Type B pancreatic cell (in vitro differentiated cells): ENCODE data around the gene SIRPA. TPM values are rescaled to one million over a fixed set of nuclear protein-coding genes. Genes with fewer than 3 reads are reported as not detected.

Experiments used
- DNase-seq: peaks from one replicate; pipeline ENCODE4 v3.0.0; 2021; ENCODE audit warnings: mixed read lengths; ENCODE audit not compliant: unreplicated experiment; ENCODE audit errors: extremely low spot score
- H3K27ac Mint-ChIP-seq: 2 replicates; pipeline ENCODE4 v1.8.0; 2021; ENCODE audit warnings: mild to moderate bottlenecking, mixed read lengths
- H3K27me3 Mint-ChIP-seq: 2 replicates; pipeline ENCODE4 v1.8.0; 2021; ENCODE audit warnings: mixed read lengths
- H3K36me3 Mint-ChIP-seq: 2 replicates; pipeline ENCODE4 v1.8.0; 2021; ENCODE audit warnings: mixed read lengths
- H3K4me1 Mint-ChIP-seq: one replicate; pipeline ENCODE4 v1.8.0; 2021; ENCODE audit warnings: mixed read lengths; ENCODE audit not compliant: unreplicated experiment
- H3K4me3 Mint-ChIP-seq: 2 replicates; pipeline ENCODE4 v1.8.0; 2021; ENCODE audit warnings: mild to moderate bottlenecking, mixed read lengths
- H3K9me3 Mint-ChIP-seq: 2 replicates; pipeline ENCODE4 v1.8.0; 2021; ENCODE audit warnings: mixed read lengths
- total RNA-seq: library from RNA; stranded (reverse); gene quantifications from 2 replicates; pipeline ENCODE4 v1.2.1, GENCODE V29; 2021; ENCODE audit warnings: low replicate concordance
- TF ChIP-seq, protein P1 (sequence below): fragments of 200-600 bp; sonication (generic); conservative IDR thresholded peaks from 2 replicates; pipeline ENCODE4 v1.5.0; 2021; ENCODE audit warnings: antibody characterized with exemption, mild to moderate bottlenecking

The SIRPA gene
- total RNA-seq, 1 donor from 2014 or later: 12.3 TPM

DNA sequence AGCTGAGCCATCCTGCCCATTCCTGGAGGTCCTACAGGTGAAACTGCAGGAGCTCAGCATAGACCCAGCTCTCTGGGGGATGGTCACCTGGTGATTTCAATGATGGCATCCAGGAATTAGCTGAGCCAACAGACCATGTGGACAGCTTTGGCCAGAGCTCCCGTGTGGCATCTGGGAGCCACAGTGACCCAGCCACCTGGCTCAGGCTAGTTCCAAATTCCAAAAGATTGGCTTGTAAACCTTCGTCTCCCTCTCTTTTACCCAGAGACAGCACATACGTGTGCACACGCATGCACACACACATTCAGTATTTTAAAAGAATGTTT is 44.0 kb downstream of the SIRPA start:
- no peak for DNase-seq
- Mint-ChIP-seq H3K27ac (no peak overlapping the region), H3K36me3 (no peaks in the 10 kb centered on the region), H3K4me1 (peaks cover 6% of the 10 kb centered on the region), H3K4me3 (no peak overlapping the region), H3K9me3 (no peaks in the 10 kb centered on the region), H3K27me3 (peaks cover 16% of the 10 kb centered on the region)
- TF ChIP-seq, protein P1, sequence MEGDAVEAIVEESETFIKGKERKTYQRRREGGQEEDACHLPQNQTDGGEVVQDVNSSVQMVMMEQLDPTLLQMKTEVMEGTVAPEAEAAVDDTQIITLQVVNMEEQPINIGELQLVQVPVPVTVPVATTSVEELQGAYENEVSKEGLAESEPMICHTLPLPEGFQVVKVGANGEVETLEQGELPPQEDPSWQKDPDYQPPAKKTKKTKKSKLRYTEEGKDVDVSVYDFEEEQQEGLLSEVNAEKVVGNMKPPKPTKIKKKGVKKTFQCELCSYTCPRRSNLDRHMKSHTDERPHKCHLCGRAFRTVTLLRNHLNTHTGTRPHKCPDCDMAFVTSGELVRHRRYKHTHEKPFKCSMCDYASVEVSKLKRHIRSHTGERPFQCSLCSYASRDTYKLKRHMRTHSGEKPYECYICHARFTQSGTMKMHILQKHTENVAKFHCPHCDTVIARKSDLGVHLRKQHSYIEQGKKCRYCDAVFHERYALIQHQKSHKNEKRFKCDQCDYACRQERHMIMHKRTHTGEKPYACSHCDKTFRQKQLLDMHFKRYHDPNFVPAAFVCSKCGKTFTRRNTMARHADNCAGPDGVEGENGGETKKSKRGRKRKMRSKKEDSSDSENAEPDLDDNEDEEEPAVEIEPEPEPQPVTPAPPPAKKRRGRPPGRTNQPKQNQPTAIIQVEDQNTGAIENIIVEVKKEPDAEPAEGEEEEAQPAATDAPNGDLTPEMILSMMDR: no peak

DNA sequence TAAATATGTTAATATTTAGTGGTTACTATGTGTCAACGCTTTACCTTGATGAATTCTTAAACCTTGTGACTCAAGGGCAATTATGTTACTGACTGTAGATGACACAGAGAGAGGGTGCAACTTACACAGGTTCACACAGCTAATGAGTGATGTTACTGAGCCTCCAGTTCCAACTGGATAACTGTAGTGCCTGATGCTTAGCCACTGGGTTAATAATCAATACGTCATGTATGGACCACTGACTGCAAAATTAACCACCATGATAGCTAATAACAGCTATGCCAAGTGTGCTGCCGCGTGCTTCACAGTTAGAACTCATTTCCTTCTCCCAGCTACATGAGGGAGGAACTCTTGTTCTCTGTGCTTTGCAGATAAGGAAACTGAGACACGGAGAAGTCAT is 45.4 kb downstream of the SIRPA start:
- Mint-ChIP-seq H3K36me3 (no peaks in the 10 kb centered on the region), H3K27ac (no peak overlapping the region), H3K4me3 (no peak overlapping the region), H3K27me3 (peaks cover 22% of the 10 kb centered on the region), H3K4me1 (peaks cover 6% of the 10 kb centered on the region), H3K9me3 (no peaks in the 10 kb centered on the region)
- no peak for DNase-seq
- TF ChIP-seq, protein P1: no peak

DNA sequence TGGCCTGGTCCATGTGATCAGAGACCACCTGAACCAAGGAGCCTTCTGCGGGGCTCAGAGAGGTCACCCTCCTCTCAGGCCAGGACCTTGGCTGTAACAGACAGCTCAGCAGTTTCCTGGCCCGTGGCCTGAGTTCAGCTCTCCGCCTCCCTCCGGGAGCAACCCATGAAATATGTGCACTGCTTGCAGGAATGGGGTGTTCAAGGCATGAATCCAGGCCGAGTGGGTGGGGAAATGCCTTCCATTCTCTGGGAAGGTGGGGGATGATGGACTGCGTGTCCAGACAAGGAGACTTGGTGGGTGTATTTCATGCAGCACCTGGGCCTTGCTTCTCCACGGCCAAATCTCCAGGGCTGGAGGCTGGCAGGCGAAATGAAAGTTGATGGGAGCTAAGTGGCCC is 46.0 kb downstream of the SIRPA start:
- no peak overlapping the region for H3K4me3 Mint-ChIP-seq
- no peak for DNase-seq
- no peak overlapping the region for H3K27ac Mint-ChIP-seq
- TF ChIP-seq, protein P1: no peak
- H3K4me1 Mint-ChIP-seq: peaks cover 3% of the 10 kb centered on the region
- H3K36me3 Mint-ChIP-seq: no peaks in the 10 kb centered on the region
- peaks cover 28% of the 10 kb centered on the region for H3K27me3 Mint-ChIP-seq
- H3K9me3 Mint-ChIP-seq: no peaks in the 10 kb centered on the region

DNA sequence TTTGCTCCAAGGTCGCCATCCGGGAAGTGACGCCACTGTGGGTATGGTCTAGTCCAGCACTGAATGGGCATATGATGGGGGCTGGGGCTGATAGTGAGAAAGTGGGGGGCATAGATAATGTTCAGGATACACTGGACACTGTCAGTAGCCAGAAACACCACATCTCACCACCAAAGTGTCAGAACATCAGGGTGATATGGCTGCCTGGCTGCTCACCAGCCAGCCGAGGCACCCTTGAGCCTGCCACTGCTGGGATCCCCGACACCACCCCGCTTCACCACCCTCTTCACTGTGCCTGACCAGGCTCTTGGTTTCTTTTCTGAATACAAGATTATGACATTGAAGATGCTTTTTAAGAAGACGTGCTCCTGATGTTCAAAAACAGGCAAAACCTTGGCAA is 46.9 kb downstream of the SIRPA start:
- no peaks in the 10 kb centered on the region for H3K36me3 Mint-ChIP-seq
- H3K27ac Mint-ChIP-seq: no peak overlapping the region
- no peak overlapping the region for H3K4me3 Mint-ChIP-seq
- H3K9me3 Mint-ChIP-seq: no peaks in the 10 kb centered on the region
- peaks cover 36% of the 10 kb centered on the region for H3K27me3 Mint-ChIP-seq
- no peak for DNase-seq
- peaks cover 8% of the 10 kb centered on the region for H3K4me1 Mint-ChIP-seq
- TF ChIP-seq, protein P1: no peak

DNA sequence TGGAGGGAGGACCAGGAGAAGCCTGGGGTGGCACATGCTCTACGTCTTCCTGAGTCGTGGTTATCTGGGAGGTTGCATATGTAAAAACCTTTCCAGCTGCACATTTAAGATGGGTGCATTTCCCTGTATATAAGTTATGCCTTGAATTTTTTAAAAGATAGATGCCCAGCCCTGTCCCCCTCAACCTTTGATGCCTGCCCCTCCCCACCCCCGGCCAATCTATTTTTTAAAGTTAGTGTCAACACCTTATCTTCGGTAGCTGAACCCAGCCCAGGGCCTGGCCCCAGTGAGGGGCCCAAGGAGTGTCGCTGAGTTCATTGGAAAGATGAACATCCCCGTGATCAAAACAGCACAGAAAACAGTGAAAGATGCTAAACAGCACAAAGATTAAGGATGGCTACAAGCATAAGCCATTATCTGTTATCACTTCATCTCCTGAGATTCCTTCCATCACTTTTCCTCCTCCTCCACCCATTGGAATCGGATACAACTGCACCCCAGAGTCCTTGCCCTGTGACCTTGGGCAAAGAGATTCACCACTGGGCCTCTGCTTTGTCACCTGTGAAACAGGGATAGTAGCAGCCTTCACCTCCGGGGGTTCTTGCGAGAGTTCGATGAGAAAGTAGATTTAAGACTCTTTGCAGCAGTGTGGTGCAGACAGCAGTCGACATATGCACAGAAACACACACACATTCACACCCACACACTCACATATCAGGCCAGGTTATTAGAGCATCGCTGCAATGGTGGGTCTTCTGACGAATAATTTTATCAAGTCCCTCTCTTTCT is 47.5 kb downstream of the SIRPA start:
- TF ChIP-seq, protein P1: no peak
- Mint-ChIP-seq H3K27ac (no peak overlapping the region), H3K36me3 (no peaks in the 10 kb centered on the region), H3K4me1 (peaks cover 10% of the 10 kb centered on the region), H3K27me3 (peaks cover 41% of the 10 kb centered on the region), H3K4me3 (no peak overlapping the region), H3K9me3 (no peaks in the 10 kb centered on the region)
- no peak for DNase-seq
